ENCODE data around the gene SPTB.

The SPTB gene

GRCh38 chr14:64831419-64831818, 48.3 kb downstream of the SPTB start:
- DNase-seq (ENCODE audit: low read depth), result no peak
- TF ChIP-seq CTCF (conservative IDR thresholded peaks at IDR 0.05; ENCODE audit: low read depth, low read length), result no peak
- H3K4me3 ChIP-seq (ENCODE audit: low read depth, low read length), result no peak overlapping the region

- no peak for TF ChIP-seq CTCF (conservative IDR thresholded peaks at IDR 0.05; ENCODE audit: low read depth, low read length)
- no peak for DNase-seq (ENCODE audit: low read depth)
- no peak overlapping the region for H3K4me3 ChIP-seq (ENCODE audit: low read depth, low read length)
Measured at GRCh38 chr14:64830961-64831360, 48.7 kb downstream of the SPTB start.

- no peak overlapping the region for H3K4me3 ChIP-seq (ENCODE audit: low read depth, low read length)
- DNase-seq (ENCODE audit: low read depth), result no peak
- no peak for TF ChIP-seq CTCF (conservative IDR thresholded peaks at IDR 0.05; ENCODE audit: low read depth, low read length)
Measured at GRCh38 chr14:64828071-64828470, 51.6 kb downstream of the SPTB start.

- H3K4me3 ChIP-seq (ENCODE audit: low read depth, low read length), result no peak overlapping the region
- no peak for TF ChIP-seq CTCF (conservative IDR thresholded peaks at IDR 0.05; ENCODE audit: low read depth, low read length)
- DNase-seq (ENCODE audit: low read depth), result peak; percentile 50
Measured at GRCh38 chr14:64826845-64827244, 52.9 kb downstream of the SPTB start.

- TF ChIP-seq CTCF (conservative IDR thresholded peaks at IDR 0.05; ENCODE audit: low read depth, low read length), result no peak
- no peak overlapping the region for H3K4me3 ChIP-seq (ENCODE audit: low read depth, low read length)
- DNase-seq (ENCODE audit: low read depth), result no peak
Measured at GRCh38 chr14:64826333-64826732, 53.4 kb downstream of the SPTB start.

- no peak for DNase-seq (ENCODE audit: low read depth)
- no peak for TF ChIP-seq CTCF (conservative IDR thresholded peaks at IDR 0.05; ENCODE audit: low read depth, low read length)
- no peak overlapping the region for H3K4me3 ChIP-seq (ENCODE audit: low read depth, low read length)
Measured at GRCh38 chr14:64825509-64825908, 54.2 kb downstream of the SPTB start.

GRCh38 chr14:64825006-64825405, 54.7 kb downstream of the SPTB start:
- H3K4me3 ChIP-seq (ENCODE audit: low read depth, low read length), result no peak overlapping the region
- no peak for DNase-seq (ENCODE audit: low read depth)
- TF ChIP-seq CTCF (conservative IDR thresholded peaks at IDR 0.05; ENCODE audit: low read depth, low read length), result no peak

All from choroid plexus epithelial cell (primary cell).